Liver (tissue), 9 donors: ENCODE data around the gene DOP1B. TPM values are rescaled to one million over a fixed set of nuclear protein-coding genes. Genes with fewer than 3 reads are reported as not detected.

Experiments used
- DNase-seq: peaks from one replicate; pipeline ENCODE4 v3.0.0-alpha.2; 2017; ENCODE audit warnings: low spot score
- H3K27ac ChIP-seq, 2 donors: one replicate each; pipeline ENCODE4 v1.7.0; 2013; ENCODE audit warnings: inconsistent platforms in 2 of 2, low read length in 2 of 2, control low read depth in 1 of 2, low read depth in 1 of 2, mild to moderate bottlenecking in 1 of 2
- H3K27me3 ChIP-seq, 4 donors: one replicate each; pipeline versions ENCODE4 v1.6.1 to v1.7.0; 2013; ENCODE audit warnings: low read length in 3 of 4, inconsistent platforms in 1 of 4, mild to moderate bottlenecking in 1 of 4, moderate library complexity in 1 of 4; ENCODE audit not compliant: control insufficient read depth in 4 of 4, insufficient read depth in 4 of 4
- H3K36me3 ChIP-seq, 4 donors: one replicate each; pipeline versions ENCODE4 v1.6.1 to v1.7.0; 2013; ENCODE audit warnings: low read length in 3 of 4, mild to moderate bottlenecking in 3 of 4, low read depth in 1 of 4, moderate library complexity in 1 of 4; ENCODE audit not compliant: control insufficient read depth in 4 of 4, insufficient read depth in 3 of 4
- H3K4me1 ChIP-seq, 4 donors: one replicate each; pipeline versions ENCODE4 v1.6.1 to v1.7.0; 2013; ENCODE audit warnings: low read length in 3 of 4, mild to moderate bottlenecking in 3 of 4, moderate library complexity in 1 of 4; ENCODE audit not compliant: control insufficient read depth in 4 of 4, insufficient read depth in 4 of 4
- H3K4me3 ChIP-seq, 3 donors: one replicate each; pipeline versions ENCODE4 v1.6.1 to v1.7.0; 2013; ENCODE audit warnings: low read length in 3 of 3, control low read depth in 1 of 3, low read depth in 1 of 3, mild to moderate bottlenecking in 1 of 3
- H3K9ac ChIP-seq, 2 donors: one replicate each; pipeline ENCODE4 v1.7.0; 2013; ENCODE audit warnings: low read length in 2 of 2, mild to moderate bottlenecking in 2 of 2, moderate library complexity in 2 of 2, control low read depth in 1 of 2, low read depth in 1 of 2
- H3K9me3 ChIP-seq, 4 donors: one replicate each; pipeline versions ENCODE4 v1.6.1 to v1.7.0; 2013; ENCODE audit warnings: low read length in 3 of 4; ENCODE audit not compliant: control insufficient read depth in 4 of 4
- ATF3 ChIP-seq: IDR thresholded peaks from 2 replicates; pipeline ENCODE4 v1.6.1; 2016; ENCODE audit warnings: antibody characterized with exemption
- CTCF ChIP-seq: fragments of 150-350 bp; IDR thresholded peaks from 2 replicates; pipeline ENCODE4 v1.5.1; 2017; ENCODE audit warnings: improper control_type of control experiment, low read depth, low read length; ENCODE audit not compliant: missing input control
- EGR1 ChIP-seq, 2 donors: IDR thresholded peaks; 2 replicates each; pipeline ENCODE4 v1.6.1; 2016 to 2018; ENCODE audit warnings: antibody characterized with exemption in 2 of 2, low read depth in 2 of 2
- FOXA1 ChIP-seq: IDR thresholded peaks from 2 replicates; pipeline ENCODE4 v1.6.1; 2016; ENCODE audit warnings: antibody characterized with exemption
- FOXA2 ChIP-seq: IDR thresholded peaks from 2 replicates; pipeline ENCODE4 v1.6.1; 2016; ENCODE audit warnings: antibody characterized with exemption
- GABPA ChIP-seq, 2 donors: IDR thresholded peaks in 1 of 2; conservative IDR thresholded peaks in 1 of 2; 2 replicates each; pipeline ENCODE4 v1.6.1; 2016; ENCODE audit warnings: antibody characterized with exemption in 2 of 2, mild to moderate bottlenecking in 1 of 2, moderate library complexity in 1 of 2
- HNF4A ChIP-seq, 2 donors: conservative IDR thresholded peaks; 2 replicates each; pipeline ENCODE4 v1.6.1; 2016; ENCODE audit warnings: antibody characterized with exemption in 2 of 2, mild to moderate bottlenecking in 2 of 2
- HNF4G ChIP-seq: IDR thresholded peaks from 2 replicates; pipeline ENCODE4 v1.6.1; 2016; ENCODE audit warnings: antibody characterized with exemption
- JUND ChIP-seq, 2 donors: IDR thresholded peaks; 2 replicates each; pipeline ENCODE4 v1.6.1; 2016; ENCODE audit warnings: antibody characterized with exemption in 2 of 2
- MAX ChIP-seq: IDR thresholded peaks from 2 replicates; pipeline ENCODE4 v1.6.1; 2016; ENCODE audit warnings: antibody characterized with exemption
- NR2F2 ChIP-seq: IDR thresholded peaks from 2 replicates; pipeline ENCODE4 v1.6.1; 2016; ENCODE audit warnings: antibody characterized with exemption
- RAD21 ChIP-seq, 2 donors: IDR thresholded peaks; 2 replicates each; pipeline ENCODE4 v1.6.1; 2016; ENCODE audit warnings: antibody characterized with exemption in 2 of 2, mild to moderate bottlenecking in 2 of 2
- RXRA ChIP-seq, 2 donors: IDR thresholded peaks; 2 replicates each; pipeline ENCODE4 v1.6.1; 2017 to 2018; ENCODE audit warnings: antibody characterized with exemption in 2 of 2, mild to moderate bottlenecking in 1 of 2
- SP1 ChIP-seq: IDR thresholded peaks from 2 replicates; pipeline ENCODE4 v1.6.1; 2018; ENCODE audit warnings: antibody characterized with exemption, mild to moderate bottlenecking
- TAF1 ChIP-seq: conservative IDR thresholded peaks from 2 replicates; pipeline ENCODE4 v1.6.1; 2016; ENCODE audit warnings: antibody characterized with exemption, mild to moderate bottlenecking
- YY1 ChIP-seq: IDR thresholded peaks from 2 replicates; pipeline ENCODE4 v1.6.1; 2016; ENCODE audit warnings: antibody characterized with exemption, mild to moderate bottlenecking
- WGBS: extraction: QIAGEN DNeasy Blood & Tissue Kit; methylation state at CpG from one replicate; pipeline ENCODE4 v1.1.7; 2013; 5-methylcytosine and 5-hydroxymethylcytosine counted together
- polyA plus RNA-seq, 2 donors: library from polyadenylated mRNA; stranded (reverse) in 1 of 2; unstranded in 1 of 2; fragments of 200-250 nt in 1 of 2; fragments of >200 nt in 1 of 2; fragmentation: Nextera tagmentation in 1 of 2; extraction: Ambion mirVana in 1 of 2; gene quantifications; one replicate each; pipeline versions ENCODE4 v1.2.1 to v1.2.3, GENCODE V29; 2013 to 2015
- total RNA-seq, 2 donors: library from RNA; depleted of rRNA; stranded (reverse); fragments of >200 nt; gene quantifications; one replicate each; pipeline ENCODE4 v1.2.3, GENCODE V29; 2014
- donor health status: healthy.
- donor health status: healthy.
- donor health status: healthy.
- donor health status: healthy.
- donor health status: healthy.

The DOP1B gene
- total and polyA plus RNA-seq, 4 donors = 5.8 to 7.1 (median 6.3) TPM

- H3K36me3 ChIP-seq = no peaks in the 10 kb centered on the region
- TF ChIP-seq EGR1 (IDR thresholded peaks at IDR 0.05; ENCODE audit: low read depth in 2 of 2) = no peak
- TF ChIP-seq GABPA (IDR thresholded peaks at IDR 0.05 in 1 of 2, conservative IDR thresholded peaks at IDR 0.05 in 1 of 2) = no peak
- no peaks in the 10 kb centered on the region for H3K27me3 ChIP-seq
- H3K27ac ChIP-seq = no peak overlapping the region
- no peak overlapping the region for H3K9ac ChIP-seq
- H3K4me1 ChIP-seq = peaks cover 0 to 2% (median 2%) of the 10 kb centered on the region in 4 donors
- H3K4me3 ChIP-seq = no peak overlapping the region
- WGBS = 95% methylated on average over 2 of the region's 2 CpGs
- DNase-seq = no peak
- no peaks in the 10 kb centered on the region for H3K9me3 ChIP-seq
Observed at GRCh38 chr21:36178349-36178748, 21.7 kb downstream of the DOP1B start.

GRCh38 chr21:36179145-36179544, 22.5 kb downstream of the DOP1B start:
- no peak overlapping the region for H3K9ac ChIP-seq
- H3K27me3 ChIP-seq = no peaks in the 10 kb centered on the region
- no peaks in the 10 kb centered on the region for H3K9me3 ChIP-seq
- H3K36me3 ChIP-seq = no peaks in the 10 kb centered on the region
- no peak for DNase-seq
- H3K27ac ChIP-seq = no peak overlapping the region
- H3K4me1 ChIP-seq = peaks cover 0 to 5% (median 3%) of the 10 kb centered on the region in 4 donors
- no peak for TF ChIP-seq EGR1 (IDR thresholded peaks at IDR 0.05; ENCODE audit: low read depth in 2 of 2)
- no peak for TF ChIP-seq JUND (IDR thresholded peaks at IDR 0.05)
- no peak for TF ChIP-seq TAF1
- TF ChIP-seq YY1 = no peak
- no peak for TF ChIP-seq HNF4G
- TF ChIP-seq RXRA (IDR thresholded peaks at IDR 0.05) = no peak
- TF ChIP-seq SP1 = no peak
- no peak for TF ChIP-seq MAX
- TF ChIP-seq RAD21 (IDR thresholded peaks at IDR 0.05) = no peak
- no peak for TF ChIP-seq CTCF
- no peak for TF ChIP-seq FOXA1
- no peak for TF ChIP-seq ATF3
- no peak overlapping the region for H3K4me3 ChIP-seq

- no peak for TF ChIP-seq JUND (IDR thresholded peaks at IDR 0.05)
- no peak for TF ChIP-seq CTCF
- no peak for TF ChIP-seq SP1
- no peak for TF ChIP-seq RAD21 (IDR thresholded peaks at IDR 0.05)
- TF ChIP-seq FOXA1 = no peak
- no peak for TF ChIP-seq YY1
- no peak for TF ChIP-seq NR2F2
- TF ChIP-seq MAX = no peak
- TF ChIP-seq ATF3 = no peak
- no peak for TF ChIP-seq HNF4A (conservative IDR thresholded peaks at IDR 0.05)
- no peak for TF ChIP-seq GABPA (IDR thresholded peaks at IDR 0.05 in 1 of 2, conservative IDR thresholded peaks at IDR 0.05 in 1 of 2)
- TF ChIP-seq FOXA2 = no peak
- TF ChIP-seq EGR1 (IDR thresholded peaks at IDR 0.05; ENCODE audit: low read depth in 2 of 2) = no peak
- no peak for TF ChIP-seq RXRA (IDR thresholded peaks at IDR 0.05)
- TF ChIP-seq TAF1 = no peak
- no peak for TF ChIP-seq HNF4G
- no peak for DNase-seq
- Histone ChIP-seq H3K4me3 (no peak overlapping the region), H3K27ac (no peak overlapping the region), H3K9ac (no peak overlapping the region), H3K36me3 (no peaks in the 10 kb centered on the region), H3K4me1 (peaks cover 0 to 5% (median 3%) of the 10 kb centered on the region in 4 donors), H3K27me3 (no peaks in the 10 kb centered on the region), H3K9me3 (no peaks in the 10 kb centered on the region)
- 96% methylated on average over 5 of the region's 5 CpGs for WGBS
Observed at GRCh38 chr21:36180963-36181362, 24.3 kb downstream of the DOP1B start.
